ENCODE data around the gene KCNE3. TPM values are rescaled to one million over a fixed set of nuclear protein-coding genes. Genes with fewer than 3 reads are reported as not detected.

Gene KCNE3
- total and polyA plus RNA-seq, 2 of the 4 experiments (the other 2 are of a cell fraction) = 0.05 to 0.18 TPM

DNA sequence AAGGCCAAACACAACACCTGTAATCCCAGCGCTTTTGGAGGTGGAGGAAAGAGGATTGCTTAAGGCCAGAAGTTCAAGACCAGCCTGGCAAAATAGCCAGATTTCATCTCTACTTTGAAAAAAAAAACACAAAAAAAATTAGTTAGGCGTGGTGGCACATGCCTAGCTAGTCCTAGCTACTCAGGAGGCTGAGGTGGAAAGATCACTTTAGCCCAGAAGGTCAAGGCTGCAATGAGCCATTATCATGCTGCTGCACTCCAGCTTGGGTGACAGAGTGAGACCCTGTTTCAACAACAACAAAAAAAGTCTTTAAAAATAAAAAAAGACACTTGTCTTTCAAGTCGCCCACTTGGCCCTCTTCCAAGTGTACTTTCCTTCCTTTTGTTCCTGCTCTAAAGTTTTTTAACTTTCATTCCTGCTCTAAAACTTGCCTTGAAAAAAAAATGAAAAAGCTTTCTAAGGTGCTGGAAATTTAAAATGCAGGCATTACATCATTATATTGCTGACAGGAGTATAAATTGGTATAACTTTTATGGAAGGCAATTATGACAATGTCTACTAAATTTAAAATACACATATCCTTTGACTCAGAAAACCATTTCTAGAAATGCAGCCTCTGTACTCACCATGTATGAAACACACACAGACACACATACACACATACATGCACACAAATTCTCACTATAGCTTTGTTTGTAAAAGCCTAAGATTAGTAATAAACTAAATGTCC lies 13.5 kb upstream of the KCNE3 start:
- WGBS, 2 experiments (ENCODE audit: extremely low coverage in 2 of 2, insufficient read length in 1 of 2) = no CpG with 5 or more reads among the region's 3 CpGs
- Histone ChIP-seq H3K27ac (ENCODE audit: insufficient read depth, low read length) (no peak overlapping the region), H3K9ac (ENCODE audit: low read depth, low read length) (no peak overlapping the region), H3K27me3 (ENCODE audit: control insufficient read depth, insufficient read depth, low read length) (peaks cover 12% of the 10 kb centered on the region), H3K4me2 (ENCODE audit: low read depth, low read length) (no peak overlapping the region), H2BK5ac (ENCODE audit: low read depth, low read length, poor library complexity, severe bottlenecking) (no peak overlapping the region), H3K14ac (replicated peaks; ENCODE audit: low read depth, low read length) (no peak overlapping the region), H4K5ac (ENCODE audit: low read depth, low read length) (no peak overlapping the region), H2AK5ac (ENCODE audit: low read depth, low read length) (no peak overlapping the region), H2BK120ac (ENCODE audit: low read depth, low read length) (no peak overlapping the region), H2BK15ac (ENCODE audit: low read depth, low read length) (no peak overlapping the region), H3K23ac (ENCODE audit: low read depth, low read length) (no peak overlapping the region), H3K4ac (ENCODE audit: low read depth, low read length) (no peak overlapping the region), H2AFZ (replicated peaks; ENCODE audit: low read length, poor library complexity) (no peak overlapping the region), H3K79me1 (ENCODE audit: low read depth in 1 of 2, low read length in 2 of 2) (no peaks in the 10 kb centered on the region), H3K4me1 (ENCODE audit: control insufficient read depth, insufficient read depth, low read length) (no peaks in the 10 kb centered on the region), H3K56ac (ENCODE audit: extremely low read depth, insufficient read depth, low read length) (no peak overlapping the region), H3K18ac (ENCODE audit: low read depth, low read length) (no peak overlapping the region), H3K36me3 (ENCODE audit: control insufficient read depth, insufficient read depth, low read length) (no peaks in the 10 kb centered on the region), H3K4me3 (ENCODE audit: insufficient read depth, low read depth, low read length) (no peak overlapping the region), H4K20me1 (ENCODE audit: insufficient read depth, low read length) (no peaks in the 10 kb centered on the region), H4K8ac (ENCODE audit: low read depth in 2 of 2, low read length in 2 of 2) (no peak overlapping the region), H4K91ac (ENCODE audit: insufficient read depth, low read depth, low read length) (no peak overlapping the region), H3K9me3 (ENCODE audit: control insufficient read depth, insufficient read depth, low read length) (no peaks in the 10 kb centered on the region; the same call in 1 of the 2 replicates), H2BK20ac (ENCODE audit: low read depth, low read length) (no peak overlapping the region), H3K9me1 (ENCODE audit: insufficient read depth, low read length) (no peaks in the 10 kb centered on the region), H2AK9ac (replicated peaks; ENCODE audit: low read depth, low read length, poor library complexity) (no peak overlapping the region)
- ATAC-seq (ENCODE audit: low read depth) = no peak
- in situ Hi-C loops (cut with MboI; ENCODE audit: low sequenced_read_pairs) (no loop called here), dilution Hi-C loops (cut with HindIII; ENCODE audit: low sequenced_read_pairs, unreplicated experiment) (no loop called here), intact Hi-C loops (cut with micrococcal nuclease) (no loop called here)
- ChIA-PET CTCF (no interaction called here), POLR2A (ENCODE audit: unreplicated experiment) (no interaction called here)
- no peak for DNase-seq
- no peak for TF ChIP-seq SMC3 (IDR thresholded peaks at IDR 0.05; ENCODE audit: low read depth, low read length)
- TF ChIP-seq MXI1 (IDR thresholded peaks at IDR 0.05; ENCODE audit: borderline replicate concordance, low read depth, low read length) = no peak
- TF ChIP-seq CHD1 (IDR thresholded peaks at IDR 0.05; ENCODE audit: low read depth, low read length) = no peak
- TF ChIP-seq, protein P1, sequence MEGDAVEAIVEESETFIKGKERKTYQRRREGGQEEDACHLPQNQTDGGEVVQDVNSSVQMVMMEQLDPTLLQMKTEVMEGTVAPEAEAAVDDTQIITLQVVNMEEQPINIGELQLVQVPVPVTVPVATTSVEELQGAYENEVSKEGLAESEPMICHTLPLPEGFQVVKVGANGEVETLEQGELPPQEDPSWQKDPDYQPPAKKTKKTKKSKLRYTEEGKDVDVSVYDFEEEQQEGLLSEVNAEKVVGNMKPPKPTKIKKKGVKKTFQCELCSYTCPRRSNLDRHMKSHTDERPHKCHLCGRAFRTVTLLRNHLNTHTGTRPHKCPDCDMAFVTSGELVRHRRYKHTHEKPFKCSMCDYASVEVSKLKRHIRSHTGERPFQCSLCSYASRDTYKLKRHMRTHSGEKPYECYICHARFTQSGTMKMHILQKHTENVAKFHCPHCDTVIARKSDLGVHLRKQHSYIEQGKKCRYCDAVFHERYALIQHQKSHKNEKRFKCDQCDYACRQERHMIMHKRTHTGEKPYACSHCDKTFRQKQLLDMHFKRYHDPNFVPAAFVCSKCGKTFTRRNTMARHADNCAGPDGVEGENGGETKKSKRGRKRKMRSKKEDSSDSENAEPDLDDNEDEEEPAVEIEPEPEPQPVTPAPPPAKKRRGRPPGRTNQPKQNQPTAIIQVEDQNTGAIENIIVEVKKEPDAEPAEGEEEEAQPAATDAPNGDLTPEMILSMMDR (conservative IDR thresholded peaks at IDR 0.05; ENCODE audit: low read depth, low read length) = no peak
- no peak for TF ChIP-seq FOS (IDR thresholded peaks at IDR 0.05; ENCODE audit: low read depth, low read length)
- no peak for TF ChIP-seq NFE2L2 (IDR thresholded peaks at IDR 0.05; ENCODE audit: low read depth, low read length)
- TF ChIP-seq CEBPB (IDR thresholded peaks at IDR 0.05; ENCODE audit: low read depth, low read length) = no peak
- BruUV-seq (replicated peaks) = no TSS peak
